SK-N-SH treated with all-trans-retinoic acid at 6 μM for 48 hours (cell line): ENCODE measurements around the gene ADCYAP1R1.
A peak's percentile ranks its signal among the peaks of the same experiment; 100 is the strongest.

Source experiments
- ATAC-seq: fragments of 200-7000 bp; cut with Tn5 transposase; 3 replicates; pipeline ENCODE4 v1.9.1; 2020; ENCODE audit warnings: mild to moderate bottlenecking, moderate library complexity
- ARNTL ChIP-seq: fragments of 450-650 bp; formaldehyde crosslinking; IDR thresholded peaks from 2 replicates; pipeline ENCODE4 v1.5.0; 2020; ENCODE audit warnings: low read depth, mild to moderate bottlenecking, moderate library complexity, borderline replicate concordance
- BACH2 ChIP-seq: fragments of 250-450 bp; sonication (Bioruptor Pico); IDR thresholded peaks from 2 replicates; pipeline ENCODE4 v1.9.0; 2021; ENCODE audit warnings: mild to moderate bottlenecking, borderline replicate concordance
- CREB5 ChIP-seq: fragments of 250-450 bp; sonication (Bioruptor Pico); IDR thresholded peaks from 2 replicates; pipeline ENCODE4 v1.5.1; 2020; ENCODE audit warnings: low read depth, mild to moderate bottlenecking, moderate library complexity
- CSDC2 ChIP-seq: fragments of 250-450 bp; sonication (Bioruptor Pico); IDR thresholded peaks from 2 replicates; pipeline ENCODE4 v1.5.0; 2020; ENCODE audit warnings: mild to moderate bottlenecking, moderate library complexity
- CSRNP3 ChIP-seq: fragments of 250-450 bp; sonication (Bioruptor Pico); IDR thresholded peaks from 2 replicates; pipeline ENCODE4 v1.5.1; 2021; ENCODE audit warnings: mild to moderate bottlenecking, moderate library complexity
- ESRRG ChIP-seq: fragments of 250-450 bp; sonication (Bioruptor Pico); IDR thresholded peaks from 2 replicates; pipeline ENCODE4 v1.6.1; 2021; ENCODE audit warnings: mild to moderate bottlenecking
- ISL1 ChIP-seq: fragments of 250-450 bp; sonication (Bioruptor Pico); IDR thresholded peaks from 2 replicates; pipeline ENCODE4 v2.1.2; 2022; ENCODE audit warnings: mild to moderate bottlenecking, moderate library complexity
- PATZ1 ChIP-seq: fragments of 250-450 bp; sonication (Bioruptor Pico); IDR thresholded peaks from 2 replicates; pipeline ENCODE4 v1.8.0; 2020; ENCODE audit warnings: mild to moderate bottlenecking, moderate library complexity, borderline replicate concordance
- POU6F1 ChIP-seq: fragments of 250-450 bp; sonication (Bioruptor Pico); IDR thresholded peaks from 2 replicates; pipeline ENCODE4 v1.8.0; 2021; ENCODE audit warnings: low read depth, mild to moderate bottlenecking, moderate library complexity, borderline replicate concordance
- PPARA ChIP-seq: fragments of 250-450 bp; sonication (Bioruptor Pico); IDR thresholded peaks from 2 replicates; pipeline ENCODE4 v1.5.0; 2020; ENCODE audit warnings: mild to moderate bottlenecking, borderline replicate concordance
- SNAI2 ChIP-seq: fragments of 250-450 bp; sonication (Bioruptor Pico); IDR thresholded peaks from 2 replicates; pipeline ENCODE4 v1.5.0; 2020; ENCODE audit warnings: mild to moderate bottlenecking, moderate library complexity
- TCF4 ChIP-seq: fragments of 250-450 bp; sonication (Bioruptor Pico); IDR thresholded peaks from 2 replicates; pipeline ENCODE4 v1.8.0; 2021; ENCODE audit warnings: mild to moderate bottlenecking, moderate library complexity, borderline replicate concordance
- ZC3H10 ChIP-seq: fragments of 250-450 bp; sonication (Bioruptor Pico); IDR thresholded peaks from 2 replicates; pipeline ENCODE4 v1.5.1; 2021; ENCODE audit warnings: mild to moderate bottlenecking, moderate library complexity
- ZFP3 ChIP-seq: fragments of 250-450 bp; sonication (Bioruptor Pico); IDR thresholded peaks from 2 replicates; pipeline ENCODE4 v1.5.0; 2020; ENCODE audit warnings: mild to moderate bottlenecking, moderate library complexity
- ZNF565 ChIP-seq: fragments of 450-650 bp; formaldehyde crosslinking; conservative IDR thresholded peaks from 2 replicates; pipeline ENCODE4 v1.5.0; 2020; ENCODE audit warnings: low read depth, mild to moderate bottlenecking, moderate library complexity
- ZNF70 ChIP-seq: fragments of 450-650 bp; formaldehyde crosslinking; IDR thresholded peaks from 2 replicates; pipeline ENCODE4 v1.5.0; 2020; ENCODE audit warnings: mild to moderate bottlenecking, moderate library complexity
- ZNF8 ChIP-seq: fragments of 450-650 bp; formaldehyde crosslinking; IDR thresholded peaks from 2 replicates; pipeline ENCODE4 v1.5.0; 2020; ENCODE audit warnings: mild to moderate bottlenecking, moderate library complexity

ADCYAP1R1 gene

GRCh38 chr7:31100445-31100844 lies 48.3 kb downstream of the ADCYAP1R1 start:
- TF ChIP-seq CSDC2 (CRISPR knock-in tag) (no peak), ZFP3 (CRISPR knock-in tag) (no peak), ESRRG (CRISPR knock-in tag) (no peak)
- ATAC-seq, result peak; percentile 48; the same call in 1 of the 3 replicates

GRCh38 chr7:31100871-31101270 lies 48.8 kb downstream of the ADCYAP1R1 start:
- no peak for TF ChIP-seq BACH2 (CRISPR knock-in tag)
- no peak for TF ChIP-seq ZNF8 (CRISPR knock-in tag)
- no peak for TF ChIP-seq ZFP3 (CRISPR knock-in tag)
- TF ChIP-seq ZNF565 (CRISPR knock-in tag), result no peak
- no peak for TF ChIP-seq CSRNP3 (CRISPR knock-in tag)
- TF ChIP-seq TCF4 (CRISPR knock-in tag), result no peak

GRCh38 chr7:31101544-31101943 lies 49.4 kb downstream of the ADCYAP1R1 start:
- TF ChIP-seq ARNTL (CRISPR knock-in tag), result no peak
- no peak for TF ChIP-seq CSDC2 (CRISPR knock-in tag)
- TF ChIP-seq TCF4 (CRISPR knock-in tag), result no peak
- TF ChIP-seq SNAI2, result no peak
- TF ChIP-seq CSRNP3 (CRISPR knock-in tag), result no peak
- no peak for TF ChIP-seq CREB5 (CRISPR knock-in tag)
- no peak for TF ChIP-seq PPARA
- TF ChIP-seq ZNF70 (CRISPR knock-in tag), result no peak
- TF ChIP-seq PATZ1 (CRISPR knock-in tag), result no peak
- no peak for TF ChIP-seq ZNF8 (CRISPR knock-in tag)
- no peak for TF ChIP-seq ESRRG (CRISPR knock-in tag)
- TF ChIP-seq ZFP3 (CRISPR knock-in tag), result no peak
- no peak for TF ChIP-seq ZC3H10 (CRISPR knock-in tag)
- TF ChIP-seq ISL1 (CRISPR knock-in tag), result no peak
- no peak for TF ChIP-seq POU6F1
- ATAC-seq, result no peak

More at GRCh38 chr7:31100871-31101270, 48.8 kb downstream of the ADCYAP1R1 start:
- no peak for ATAC-seq

- no peak for ATAC-seq
- TF ChIP-seq PPARA (no peak), CSRNP3 (CRISPR knock-in tag) (no peak)
Measured at GRCh38 chr7:31102151-31102972, 50.3 kb downstream of the ADCYAP1R1 start.
